CD1c-positive myeloid dendritic cell (primary cell): ENCODE results near the gene HMGN5.

Experiments used
- DNase-seq: peaks from one replicate; pipeline ENCODE4 v3.0.0-alpha.2; 2016; ENCODE audit errors: extremely low spot score

Gene HMGN5

GRCh38 chrX:81120258-81120935 is 81.3 kb downstream of the HMGN5 start:
- no peak for DNase-seq

DNA sequence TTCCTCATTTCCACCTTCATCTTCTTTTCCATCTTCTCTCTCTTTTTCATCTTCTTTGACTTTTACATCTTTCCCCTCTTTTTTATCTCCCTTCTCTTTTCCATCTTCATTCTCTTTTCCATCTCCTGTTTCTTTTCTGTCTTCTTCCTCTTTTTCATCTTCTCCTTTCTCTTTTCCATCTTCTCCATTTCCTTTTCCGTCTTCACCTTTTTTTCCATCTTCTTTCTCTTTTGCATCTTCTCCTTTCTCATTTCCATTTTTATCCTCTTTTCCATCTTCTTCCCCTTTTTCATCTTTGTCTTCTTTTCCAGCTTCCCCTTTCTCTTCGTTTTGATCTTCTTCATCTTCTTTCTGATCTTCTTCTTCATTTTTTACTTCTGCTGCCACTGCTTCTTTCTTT is 87.0 kb downstream of the HMGN5 start:
- DNase-seq, result no peak

- DNase-seq, result no peak
Measured at GRCh38 chrX:81110286-81110685, 91.4 kb downstream of the HMGN5 start.

DNA sequence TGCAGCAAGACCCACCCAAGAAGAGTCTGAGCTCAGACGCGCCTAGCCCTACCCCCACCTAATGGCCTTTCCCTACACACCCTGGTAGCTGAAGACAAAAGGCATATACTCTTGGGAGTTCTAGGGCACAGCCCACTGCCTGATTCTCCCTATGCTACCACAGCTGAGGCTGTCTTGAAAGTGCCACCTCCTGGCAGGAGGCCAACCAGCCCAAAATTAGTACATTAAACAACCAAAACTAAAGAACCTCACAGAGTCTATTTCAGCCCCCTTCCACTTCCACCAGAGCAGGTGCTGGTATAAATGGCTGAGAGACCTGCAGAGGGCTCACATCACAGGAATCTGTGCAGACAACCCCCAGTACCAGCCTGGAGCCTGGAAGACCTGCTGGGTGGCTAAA is 119.1 kb downstream of the HMGN5 start:
- no peak for DNase-seq
